AG04449 (cell line): ENCODE data around the gene SURF2.

Experiments used
- CTCF ChIA-PET: fragments of 350-600 bp; formaldehyde crosslinking; extraction: SDS; loops from one replicate; lab custom pipeline; 2021; ENCODE audit warnings: antibody characterized with exemption; lab: Yijun Ruan, JAX
- POLR2A ChIA-PET: fragments of 400-600, 350-600 bp; formaldehyde crosslinking; extraction: SDS; loops from one replicate; lab custom pipeline; 2020; ENCODE audit warnings: antibody characterized with exemption, inconsistent platforms; lab: Yijun Ruan, JAX
- DNase-seq: peaks from one replicate; pipeline ENCODE4 v3.0.0-alpha.2; 2010; ENCODE audit warnings: low read depth, low spot score
- H3K4me3 ChIP-seq: 2 replicates; pipeline ENCODE4 v1.5.1; 2011; ENCODE audit warnings: low read depth, mild to moderate bottlenecking, control low read depth, low read length
- TF ChIP-seq, protein P1 (sequence below): IDR thresholded peaks from one replicate; pipeline ENCODE4 v1.5.1; 2011; ENCODE audit warnings: mild to moderate bottlenecking, moderate library complexity, low read length, control low read depth, inconsistent platforms; ENCODE audit not compliant: insufficient read depth; ENCODE audit errors: missing control alignments

The SURF2 gene

DNA sequence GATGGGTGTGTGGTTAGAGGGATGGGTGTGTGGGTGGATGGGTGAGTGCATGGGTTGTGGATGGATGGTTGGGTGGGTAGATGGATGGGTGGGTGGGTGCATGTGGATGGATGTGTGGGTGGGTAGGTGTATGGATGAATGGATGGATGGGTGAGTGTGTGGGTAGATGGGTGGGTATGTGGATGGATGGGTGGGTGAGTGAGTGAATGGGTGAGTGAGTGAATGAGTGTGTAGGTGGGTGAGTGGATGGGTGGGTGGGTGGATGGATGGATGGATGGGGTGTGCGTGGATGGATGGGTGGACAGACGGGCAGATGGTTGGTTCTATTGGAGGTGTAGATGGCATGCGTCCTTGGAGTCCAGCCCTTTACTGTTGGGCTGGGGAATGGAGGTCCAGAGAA is 37.0 kb downstream of the SURF2 start:
- DNase-seq, result no peak
- ChIA-PET CTCF (no interaction called here), POLR2A (no interaction called here)
- no peak overlapping the region for H3K4me3 ChIP-seq
- TF ChIP-seq, protein P1, sequence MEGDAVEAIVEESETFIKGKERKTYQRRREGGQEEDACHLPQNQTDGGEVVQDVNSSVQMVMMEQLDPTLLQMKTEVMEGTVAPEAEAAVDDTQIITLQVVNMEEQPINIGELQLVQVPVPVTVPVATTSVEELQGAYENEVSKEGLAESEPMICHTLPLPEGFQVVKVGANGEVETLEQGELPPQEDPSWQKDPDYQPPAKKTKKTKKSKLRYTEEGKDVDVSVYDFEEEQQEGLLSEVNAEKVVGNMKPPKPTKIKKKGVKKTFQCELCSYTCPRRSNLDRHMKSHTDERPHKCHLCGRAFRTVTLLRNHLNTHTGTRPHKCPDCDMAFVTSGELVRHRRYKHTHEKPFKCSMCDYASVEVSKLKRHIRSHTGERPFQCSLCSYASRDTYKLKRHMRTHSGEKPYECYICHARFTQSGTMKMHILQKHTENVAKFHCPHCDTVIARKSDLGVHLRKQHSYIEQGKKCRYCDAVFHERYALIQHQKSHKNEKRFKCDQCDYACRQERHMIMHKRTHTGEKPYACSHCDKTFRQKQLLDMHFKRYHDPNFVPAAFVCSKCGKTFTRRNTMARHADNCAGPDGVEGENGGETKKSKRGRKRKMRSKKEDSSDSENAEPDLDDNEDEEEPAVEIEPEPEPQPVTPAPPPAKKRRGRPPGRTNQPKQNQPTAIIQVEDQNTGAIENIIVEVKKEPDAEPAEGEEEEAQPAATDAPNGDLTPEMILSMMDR, result no peak

DNA sequence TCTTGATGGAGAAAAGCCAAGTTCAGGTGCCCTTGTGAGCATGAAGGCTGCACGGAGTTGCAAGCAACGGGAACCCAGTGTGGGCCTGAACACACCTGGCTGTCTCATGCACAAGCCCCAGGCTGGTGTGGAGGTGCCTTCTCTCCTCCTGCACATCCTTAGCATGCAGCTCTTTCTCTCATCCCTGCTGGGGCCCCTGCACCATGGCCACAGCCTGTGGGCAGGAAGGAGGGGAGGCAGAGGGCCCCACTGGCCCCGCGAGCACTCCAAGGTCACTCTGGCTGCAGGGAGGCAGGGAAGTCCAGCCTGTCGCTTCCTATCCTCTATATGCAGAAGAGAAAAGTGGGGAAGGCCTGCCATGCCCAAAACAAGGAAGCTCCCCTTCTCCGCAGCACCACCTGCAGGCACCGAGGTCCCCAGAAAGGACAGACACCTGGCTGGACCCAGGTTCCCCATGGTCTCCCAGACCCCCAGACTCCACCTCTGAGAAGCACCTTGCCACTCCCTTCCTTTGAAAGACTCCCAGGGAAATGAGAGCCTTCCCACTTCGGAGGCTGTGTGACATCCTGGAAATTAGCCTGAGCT is 38.4 kb downstream of the SURF2 start:
- CTCF ChIA-PET, result interaction anchor here (1.2 to 1.7 kb wide), 3 partner anchors 8 to 13 kb away, joined by 3 to 5 read pairs (median 4); no protein-coding TSS in a partner anchor
- TF ChIP-seq, protein P1, result no peak
- no peak for DNase-seq
- H3K4me3 ChIP-seq, result no peak overlapping the region
- POLR2A ChIA-PET, result no interaction called here

DNA sequence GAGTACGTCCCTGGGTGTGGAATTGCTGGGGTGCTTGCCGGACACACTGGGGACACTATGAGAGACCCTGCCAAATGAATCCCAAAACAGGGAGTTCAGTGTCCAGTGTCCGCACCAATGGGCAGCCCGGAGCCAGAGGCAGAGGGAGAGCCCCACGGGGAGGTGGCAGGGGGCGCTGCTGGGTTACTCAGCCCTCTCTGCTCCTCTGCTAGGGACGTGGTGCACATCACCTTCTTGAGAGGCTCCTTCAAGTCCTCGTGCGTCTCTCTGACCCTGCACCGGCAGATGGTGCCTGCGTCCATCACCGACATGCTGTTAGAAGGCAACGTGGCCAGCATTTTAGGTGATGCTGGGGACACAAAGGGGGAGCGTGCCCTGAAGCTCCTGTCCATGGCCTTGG is 40.6 kb downstream of the SURF2 start:
- no peak overlapping the region for H3K4me3 ChIP-seq
- CTCF ChIA-PET, result interaction anchor here (0.8 to 1.7 kb wide), 4 partner anchors 9 to 90 kb away, joined by 3 to 5 read pairs (median 4); no protein-coding TSS in a partner anchor
- DNase-seq, result no peak
- TF ChIP-seq, protein P1, result peak; percentile 50
- POLR2A ChIA-PET, result no interaction called here

GRCh38 chr9:133397370-133397769 is 41.0 kb downstream of the SURF2 start:
- POLR2A ChIA-PET, result no interaction called here
- TF ChIP-seq, protein P1, result no peak
- CTCF ChIA-PET, result interaction anchor here (0.8 to 1.7 kb wide), 3 partner anchors 13 to 89 kb away, joined by 3 to 4 read pairs (median 4); no protein-coding TSS in a partner anchor

DNA sequence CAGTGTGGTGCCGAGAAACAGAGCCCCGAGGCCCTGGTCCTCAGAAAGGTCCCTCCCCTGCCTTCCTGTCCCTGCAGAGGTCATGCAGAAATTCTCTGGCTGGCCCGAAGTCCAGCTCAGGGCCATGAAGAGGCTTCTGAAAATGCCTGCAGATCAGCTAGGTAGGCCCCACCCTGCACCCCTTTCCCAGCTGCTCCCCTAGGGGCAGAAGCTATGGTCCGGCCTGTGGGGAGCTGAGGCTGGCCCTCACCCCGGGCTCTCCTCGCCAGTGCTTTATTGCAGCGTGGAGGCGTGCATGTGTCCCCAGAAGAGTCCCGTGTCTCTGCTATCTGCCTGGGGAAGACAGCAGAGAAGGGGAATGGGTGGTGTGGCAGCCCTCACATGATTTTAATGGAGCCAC is 41.5 kb downstream of the SURF2 start:
- H3K4me3 ChIP-seq, result no peak overlapping the region
- ChIA-PET CTCF (interaction anchor here (0.7 to 1.2 kb wide), 2 partner anchors 11 to 23 kb away, joined by 3 to 5 read pairs; no protein-coding TSS in a partner anchor), POLR2A (no interaction called here)
- TF ChIP-seq, protein P1, result no peak
- DNase-seq, result no peak

More at GRCh38 chr9:133397370-133397769, 41.0 kb downstream of the SURF2 start:
- DNase-seq, result no peak
- no peak overlapping the region for H3K4me3 ChIP-seq

DNA sequence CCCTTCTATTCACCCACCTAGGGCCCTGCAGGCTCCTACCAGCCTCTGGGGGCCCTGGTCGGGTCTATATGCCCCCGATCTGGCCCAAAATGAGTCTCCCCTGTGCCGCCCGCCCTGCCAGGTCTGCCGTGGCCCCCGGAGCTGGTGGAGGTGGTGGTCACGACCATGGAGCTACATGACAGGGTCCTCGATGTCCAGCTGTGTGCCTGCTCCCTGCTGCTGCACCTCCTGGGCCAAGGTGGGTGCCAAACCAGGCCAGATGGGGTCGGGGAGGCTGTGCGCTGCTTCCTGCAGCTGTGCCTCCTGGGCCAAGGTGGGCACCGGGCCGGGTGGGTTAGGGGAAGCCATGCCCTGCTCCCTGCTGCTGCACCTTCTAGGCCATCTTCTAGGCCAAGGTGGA is 43.9 kb downstream of the SURF2 start:
- TF ChIP-seq, protein P1, result no peak
- no peak for DNase-seq
- H3K4me3 ChIP-seq, result no peak overlapping the region
- POLR2A ChIA-PET, result no interaction called here
- CTCF ChIA-PET, result interaction anchor here (1.0 to 1.4 kb wide), 4 partner anchors 9 to 86 kb away, joined by 3 to 5 read pairs (median 4); no protein-coding TSS in a partner anchor
